Measurements from ENCODE around the gene GRAPL.
"Not testable (repeated sequence)": the region's sequence is repeated elsewhere in the genome, so short reads cannot be mapped to it uniquely, and the experiment has no call there.

The GRAPL gene

DNA sequence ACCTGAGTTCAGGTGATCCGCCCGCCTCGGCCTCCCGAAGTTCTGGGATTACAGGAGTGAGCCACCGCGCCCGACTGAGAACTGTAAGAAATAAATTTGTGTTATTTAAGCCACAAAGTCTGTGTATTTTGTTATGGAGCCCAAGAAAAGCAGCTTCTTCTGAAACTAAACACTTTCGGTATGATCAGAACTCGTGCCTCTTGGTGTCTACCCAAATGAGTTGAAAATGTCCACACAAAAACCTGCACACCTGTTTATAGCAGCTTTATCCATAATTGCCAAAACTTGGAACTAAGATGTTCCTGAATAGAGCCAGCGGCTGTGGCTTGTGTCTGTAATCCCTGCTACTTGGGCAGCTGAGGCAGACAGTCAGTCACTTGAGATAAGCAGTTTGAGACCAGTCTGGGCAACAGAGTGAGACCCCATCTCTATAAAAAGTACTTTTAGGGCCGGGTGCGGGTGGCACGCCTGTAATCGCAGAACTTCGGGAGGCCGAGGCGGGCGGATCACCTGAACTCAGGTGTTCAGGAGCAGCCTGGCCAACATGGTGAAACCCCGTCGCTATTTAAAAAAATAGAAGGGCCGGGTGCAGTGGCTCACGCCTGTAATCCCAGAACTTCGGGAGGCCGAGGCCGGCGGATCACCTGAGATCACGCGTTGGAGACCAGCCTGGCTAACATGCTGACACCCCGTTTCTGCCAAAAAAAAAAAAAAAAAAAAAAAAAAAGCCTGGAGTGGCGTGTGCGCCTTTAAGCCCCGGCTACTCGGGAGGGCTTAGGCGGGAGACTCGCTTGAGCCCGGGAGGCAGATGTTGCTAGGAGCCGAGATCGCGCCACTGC, 61.7 kb downstream of the GRAPL start:
- not testable (repeated sequence) for DNase-seq (ENCODE audit: low read depth in 2 of 2)

- DNase-seq (ENCODE audit: low read depth in 2 of 2), result not testable (repeated sequence)
These were observed 62.5 kb downstream of the GRAPL start for GRCh38 chr17:19189781-19190405.

DNA sequence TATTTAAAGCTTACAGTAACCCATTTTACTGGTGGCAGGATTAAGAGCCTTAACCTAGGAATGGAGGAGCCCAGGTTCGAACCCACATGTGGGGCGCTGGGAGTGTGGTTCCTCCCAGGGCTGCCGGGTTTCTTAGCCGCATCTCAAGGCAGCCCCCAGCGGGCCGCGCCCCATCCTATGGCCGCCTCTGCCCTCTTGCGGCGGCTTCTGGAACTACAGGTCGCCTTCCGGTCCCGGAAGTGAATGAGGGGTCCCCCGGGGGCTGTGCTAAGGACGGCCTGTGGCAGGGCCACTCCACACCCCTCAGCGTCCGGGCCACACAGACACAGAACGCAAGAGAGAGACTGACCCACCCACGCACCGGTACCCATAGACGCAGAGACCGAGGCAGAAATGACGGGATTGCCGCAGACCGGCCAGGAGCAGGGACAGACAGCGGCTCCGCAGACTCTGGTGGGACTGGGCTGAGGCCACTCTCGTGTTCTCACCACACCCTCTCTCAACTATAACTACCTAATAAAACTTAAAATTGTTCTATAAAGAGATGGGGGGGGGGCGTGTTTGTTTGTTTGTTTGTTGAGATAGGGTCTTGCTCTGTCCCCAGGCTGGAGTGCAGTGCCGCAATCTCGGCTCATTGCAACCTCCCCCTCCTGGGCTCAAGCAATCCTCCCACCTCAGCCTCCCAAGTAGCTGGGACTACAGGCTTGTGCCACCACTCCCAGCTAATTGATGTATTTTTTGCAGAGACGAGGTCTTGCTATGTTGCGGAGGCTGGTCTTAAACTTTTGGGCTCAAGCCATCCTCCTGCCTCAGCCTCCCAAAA, 69.2 kb downstream of the GRAPL start:
- not testable (repeated sequence) for DNase-seq (ENCODE audit: low read depth in 2 of 2)

GRCh38 chr17:19202448-19202847, 75.1 kb downstream of the GRAPL start:
- not testable (repeated sequence) for DNase-seq (ENCODE audit: low read depth in 2 of 2)

- not testable (repeated sequence) for DNase-seq (ENCODE audit: low read depth in 2 of 2)
These were observed 76.0 kb downstream of the GRAPL start for GRCh38 chr17:19203429-19203828.
